HCT116 (cell line): ENCODE results near the gene CACNA1G. TPM values are rescaled to one million over a fixed set of nuclear protein-coding genes. Genes with fewer than 3 reads are reported as not detected.

ENCODE experiments used
- ATAC-seq: fragments of 200-7000 bp; cut with Tn5 transposase; 2 replicates; pipeline ENCODE4 v1.9.1; 2020; ENCODE audit warnings: mild to moderate bottlenecking, moderate library complexity
- BruUV-seq: library from RNA; stranded (reverse); fragments of 400-500 nt; replicated peaks from 2 replicates; lab custom pipeline; 2021; lab: Mats Ljungman, UMichigan
- CTCF ChIA-PET: fragments of 300-600 bp; sonication (Branson Sonifier 250); formaldehyde crosslinking; loops from one replicate; lab custom pipeline; 2021; ENCODE audit warnings: antibody characterized with exemption; lab: Charles Lee
- POLR2A ChIA-PET: fragments of 300-600, 350-600 bp; sonication (Branson Sonifier 250); formaldehyde crosslinking; loops from one replicate; lab custom pipeline; 2021; ENCODE audit warnings: antibody characterized with exemption; lab: Charles Lee
- RAD21 ChIA-PET, 2 experiments: fragments of 300-600 bp; sonication (Branson Sonifier 250); formaldehyde crosslinking; loops; one replicate each; lab custom pipeline; 2023; ENCODE audit warnings: low total read pairs in 2 of 2; ENCODE audit not compliant: uncharacterized antibody in 2 of 2, unreplicated experiment in 2 of 2, low non-redundant PET in 1 of 2; lab: Charles Lee
- DNase-seq: peaks from one replicate; pipeline ENCODE4 v3.0.0-alpha.2; 2010; ENCODE audit warnings: low read depth, low spot score
- H2AFZ ChIP-seq: fragments of 200-600 bp; shearing (Covaris generic), sonication (generic); 2 replicates; pipeline ENCODE4 v1.6.1; 2017; ENCODE audit warnings: low read depth, mixed run types, mixed read lengths, antibody characterized with exemption, low read length; ENCODE audit not compliant: poor library complexity, severe bottlenecking
- H3K27ac ChIP-seq: 2 replicates; pipeline ENCODE4 v1.5.1; 2012; ENCODE audit warnings: low read depth, low read length
- H3K27me3 ChIP-seq: fragments of 200-600 bp; sonication (generic); 2 replicates; pipeline ENCODE4 v1.6.1; 2016; ENCODE audit warnings: mixed run types, low read length, mixed read lengths; ENCODE audit not compliant: insufficient read depth
- H3K36me3 ChIP-seq, 2 experiments: fragments of 200-500 bp in 1 of 2; fragments of 200-600 bp in 1 of 2; sonication (Bioruptor generic) in 1 of 2; sonication (generic) in 1 of 2; 2 replicates each; pipeline versions ENCODE4 v1.5.1 to v1.6.1; 2014 to 2016; ENCODE audit warnings: low read length in 2 of 2, inconsistent platforms in 1 of 2, mixed read lengths in 1 of 2, mixed run types in 1 of 2; ENCODE audit not compliant: insufficient read depth in 2 of 2, control insufficient read depth in 1 of 2
- H3K4me1 ChIP-seq, 2 experiments: fragments of 200-600 bp in 1 of 2; sonication (generic) in 1 of 2; 2 replicates each; pipeline versions ENCODE4 v1.5.1 to v1.6.1; 2012 to 2017; ENCODE audit warnings: low read length in 2 of 2, inconsistent platforms in 1 of 2, mild to moderate bottlenecking in 1 of 2, mixed read lengths in 1 of 2, mixed run types in 1 of 2, moderate library complexity in 1 of 2; ENCODE audit not compliant: insufficient read depth in 2 of 2, control insufficient read depth in 1 of 2
- H3K4me2 ChIP-seq: fragments of 200-600 bp; sonication (generic); 2 replicates; pipeline ENCODE4 v1.6.1; 2017; ENCODE audit warnings: mixed run types, low read length, mixed read lengths
- H3K4me3 ChIP-seq, 2 experiments: fragments of 200-600 bp in 1 of 2; sonication (generic) in 1 of 2; replicated peaks in 1 of 2; 2 replicates each; pipeline ENCODE4 v1.5.1; 2011 to 2016; ENCODE audit warnings: low read length in 2 of 2, control low read depth in 1 of 2, low read depth in 1 of 2, mild to moderate bottlenecking in 1 of 2, mixed read lengths in 1 of 2, mixed run types in 1 of 2
- H3K79me2 ChIP-seq: fragments of 200-600 bp; sonication (generic); 2 replicates; pipeline ENCODE4 v1.6.1; 2017; ENCODE audit warnings: mild to moderate bottlenecking, mixed run types, low read length, moderate library complexity, mixed read lengths; ENCODE audit not compliant: insufficient read depth
- H3K9ac ChIP-seq: fragments of 200-600 bp; sonication (generic); 2 replicates; pipeline ENCODE4 v1.6.1; 2016; ENCODE audit warnings: low read length, mixed read lengths
- H3K9me2 ChIP-seq: fragments of 200-600 bp; sonication (generic), shearing (Covaris generic); 2 replicates; pipeline ENCODE4 v1.6.1; 2017; ENCODE audit warnings: mixed run types, mild to moderate bottlenecking, moderate library complexity; ENCODE audit not compliant: insufficient read depth
- H3K9me3 ChIP-seq, 2 experiments: fragments of 200-500 bp in 1 of 2; fragments of 200-600 bp in 1 of 2; sonication (Bioruptor generic) in 1 of 2; sonication (generic) in 1 of 2; 2 replicates each; pipeline ENCODE4 v1.6.1; 2014 to 2017; ENCODE audit warnings: low read length in 2 of 2, mixed read lengths in 2 of 2, inconsistent platforms in 1 of 2, low read depth in 1 of 2, mild to moderate bottlenecking in 1 of 2, mixed run types in 1 of 2, moderate library complexity in 1 of 2; ENCODE audit not compliant: control insufficient read depth in 1 of 2, insufficient read depth in 1 of 2
- H4K20me1 ChIP-seq: fragments of 200-600 bp; sonication (generic), shearing (Covaris generic); 2 replicates; pipeline ENCODE4 v1.6.1; 2017; ENCODE audit warnings: mixed run types, mild to moderate bottlenecking, moderate library complexity; ENCODE audit not compliant: insufficient read depth
- ATF3 ChIP-seq: IDR thresholded peaks from 2 replicates; pipeline ENCODE4 v1.6.1; 2012
- CBX3 ChIP-seq: IDR thresholded peaks from 2 replicates; pipeline ENCODE4 v1.6.1; 2012; ENCODE audit warnings: low read depth
- CEBPB ChIP-seq: IDR thresholded peaks from 2 replicates; pipeline ENCODE4 v1.6.1; 2012; ENCODE audit warnings: low read depth
- CTCF ChIP-seq, 3 experiments: fragments of 200-600 bp in 1 of 3; sonication (generic) in 1 of 3; IDR thresholded peaks in 2 of 3; conservative IDR thresholded peaks in 1 of 3; 2 replicates each; pipeline ENCODE4 v1.5.1; 2012 to 2017; ENCODE audit warnings: low read depth in 2 of 3, low read length in 2 of 3, antibody characterized with exemption in 1 of 3, borderline replicate concordance in 1 of 3, control low read depth in 1 of 3, mild to moderate bottlenecking in 1 of 3, mixed read lengths in 1 of 3, mixed run types in 1 of 3, moderate library complexity in 1 of 3; ENCODE audit not compliant: insufficient read depth in 1 of 3
- EGR1 ChIP-seq: IDR thresholded peaks from 2 replicates; pipeline ENCODE4 v1.6.1; 2012; ENCODE audit warnings: low read depth
- ELF1 ChIP-seq: IDR thresholded peaks from 2 replicates; pipeline ENCODE4 v1.6.1; 2012; ENCODE audit warnings: low read depth, borderline replicate concordance
- EZH2 ChIP-seq: fragments of 200-600 bp; sonication (generic); IDR thresholded peaks from 2 replicates; pipeline ENCODE4 v1.6.1; 2017; ENCODE audit warnings: antibody characterized with exemption, mixed run types
- EZH2phosphoT487 ChIP-seq: fragments of 200-600 bp; IDR thresholded peaks from 2 replicates; pipeline ENCODE4 v1.6.1; 2018; ENCODE audit warnings: antibody characterized with exemption, borderline replicate concordance
- FOSL1 ChIP-seq: IDR thresholded peaks from 2 replicates; pipeline ENCODE4 v1.6.1; 2012; ENCODE audit warnings: low read depth
- JUND ChIP-seq: IDR thresholded peaks from 2 replicates; pipeline ENCODE4 v1.6.1; 2012
- MAX ChIP-seq: IDR thresholded peaks from 2 replicates; pipeline ENCODE4 v1.6.1; 2012
- POLR2A ChIP-seq: IDR thresholded peaks from 2 replicates; pipeline ENCODE4 v1.7.0; 2011; ENCODE audit warnings: borderline replicate concordance; ENCODE audit not compliant: insufficient read depth, insufficient read length; ENCODE audit errors: extremely low read depth
- POLR2AphosphoS5 ChIP-seq: IDR thresholded peaks from 2 replicates; pipeline ENCODE4 v1.6.1; 2011; ENCODE audit warnings: mild to moderate bottlenecking, low read depth, low read length, moderate library complexity
- RAD21 ChIP-seq: IDR thresholded peaks from 2 replicates; pipeline ENCODE4 v1.6.1; 2012; ENCODE audit warnings: low read depth, mild to moderate bottlenecking
- SIN3A ChIP-seq: IDR thresholded peaks from 2 replicates; pipeline ENCODE4 v1.6.1; 2012; ENCODE audit warnings: low read depth
- SP1 ChIP-seq: IDR thresholded peaks from 2 replicates; pipeline ENCODE4 v1.6.1; 2012; ENCODE audit warnings: low read depth
- SRF ChIP-seq: IDR thresholded peaks from 2 replicates; pipeline ENCODE4 v1.6.1; 2012; ENCODE audit warnings: low read depth
- TCF7L2 ChIP-seq: IDR thresholded peaks from 2 replicates; pipeline ENCODE4 v1.7.0; 2011; ENCODE audit warnings: borderline replicate concordance, inconsistent platforms; ENCODE audit not compliant: insufficient read depth, insufficient read length; ENCODE audit errors: extremely low read depth
- YY1 ChIP-seq: IDR thresholded peaks from 2 replicates; pipeline ENCODE4 v1.6.1; 2011; ENCODE audit warnings: low read length, low read depth, moderate library complexity, mild to moderate bottlenecking; ENCODE audit not compliant: insufficient replicate concordance; ENCODE audit errors: extremely low read depth
- ZBTB33 ChIP-seq: IDR thresholded peaks from 2 replicates; pipeline ENCODE4 v1.6.1; 2011; ENCODE audit warnings: mild to moderate bottlenecking, low read length, moderate library complexity; ENCODE audit not compliant: insufficient replicate concordance; ENCODE audit errors: extremely low read depth
- ZFX ChIP-seq: fragments of 450-650 bp; IDR thresholded peaks from 2 replicates; pipeline ENCODE4 v1.6.1; 2017
- intact Hi-C: fragments of 100-400 bp; cut with micrococcal nuclease; formaldehyde crosslinking; loops from 2 replicates; pipeline ENCODE4 v1.10.0; 2022
- total RNA-seq: library from RNA; stranded (reverse); gene quantifications from one replicate; pipeline ENCODE4 v1.2.1, GENCODE V29; 2021; ENCODE audit not compliant: unreplicated experiment

CACNA1G gene
- total RNA-seq, 1 experiment from 2014 or later: 3.4 TPM

GRCh38 chr17:50626037-50626574 lies 65.6 kb downstream of the CACNA1G start (continued):
- TF ChIP-seq TCF7L2 (no peak), ZFX (peak; percentile 70; the same call in 1 of the 2 replicates), EZH2phosphoT487 (no peak), SP1 (no peak), MAX (no peak), POLR2AphosphoS5 (no peak), RAD21 (peak; percentile 92)
- TF ChIP-seq, all 23 proteins: peak for 3

GRCh38 chr17:50627036-50627781 lies 66.7 kb downstream of the CACNA1G start:
- BruUV-seq: no TSS peak
- Histone ChIP-seq H3K36me3 (no peaks in the 10 kb centered on the region), H3K9ac (no peak overlapping the region), H3K4me1 (peaks cover 14 to 43% of the 10 kb centered on the region in 2 experiments; a peak in 3 of 4 replicates), H3K27ac (no peak overlapping the region), H2AFZ (no peak overlapping the region), H4K20me1 (no peaks in the 10 kb centered on the region), H3K4me2 (no peak overlapping the region), H3K9me3 (no peaks in the 10 kb centered on the region), H3K4me3 (no peak overlapping the region), H3K79me2 (no peaks in the 10 kb centered on the region), H3K9me2 (no peaks in the 10 kb centered on the region), H3K27me3 (no peaks in the 10 kb centered on the region)
- ChIA-PET RAD21 (interaction anchor here in 1 of 2 experiments (0.7 to 0.8 kb wide), 2 partner anchors 77 to 144 kb away, joined by 3 read pairs; no protein-coding TSS in a partner anchor), POLR2A (interaction anchor here (1.4 to 4.4 kb wide), 2 partner anchors 12 to 67 kb away, joined by 3 to 25 read pairs; no protein-coding TSS in a partner anchor), CTCF (interaction anchor here (0.9 to 5.2 kb wide), 16 partner anchors 9 to 148 kb away, joined by 3 to 107 read pairs (median 6); partner anchors contain the start of genes CACNA1G and SPATA20)
- intact Hi-C loops: no loop called here
- no peak for DNase-seq
- ATAC-seq: no peak
- TF ChIP-seq JUND: no peak
- TF ChIP-seq SP1: no peak
- TF ChIP-seq FOSL1: no peak
- no peak for TF ChIP-seq EGR1
- no peak for TF ChIP-seq ZBTB33
- TF ChIP-seq SIN3A: no peak
- no peak for TF ChIP-seq ELF1
- no peak for TF ChIP-seq POLR2A
- no peak for TF ChIP-seq POLR2AphosphoS5
- no peak for TF ChIP-seq CEBPB
- no peak for TF ChIP-seq MAX
- TF ChIP-seq CTCF (IDR thresholded peaks at IDR 0.05 in 2 of 3, conservative IDR thresholded peaks at IDR 0.05 in 1 of 3; ENCODE audit: borderline replicate concordance in 1 of 3, insufficient read depth in 1 of 3, low read depth in 2 of 3, low read length in 2 of 3): no peak
- TF ChIP-seq RAD21: no peak
- no peak for TF ChIP-seq ATF3
- no peak for TF ChIP-seq EZH2
- TF ChIP-seq SRF: no peak
- no peak for TF ChIP-seq YY1
- TF ChIP-seq CBX3: no peak
